HepG2 (cell line): Measurements from ENCODE around the gene SETD7. TPM values are rescaled to one million over a fixed set of nuclear protein-coding genes. Genes with fewer than 3 reads are reported as not detected.

Experiments
- ATAC-seq: fragments of 200-7000 bp; cut with Tn5 transposase; 3 replicates; pipeline ENCODE4 v1.9.1; 2020; ENCODE audit warnings: mild to moderate bottlenecking, moderate library complexity
- Bru-seq: library from RNA; stranded (reverse); fragments of 400-500 nt; gene quantifications from one replicate; lab custom pipeline; 2021; lab: Mats Ljungman, UMichigan
- BruChase-seq, 2 experiments: library from RNA; stranded (reverse); fragments of 400-500 nt; gene quantifications; one replicate each; lab custom pipeline; 2021; lab: Mats Ljungman, UMichigan
- BruUV-seq: library from RNA; stranded (reverse); fragments of 400-500 nt; replicated peaks from 2 replicates; lab custom pipeline; 2021; lab: Mats Ljungman, UMichigan
- CTCF ChIA-PET: fragments of 300-600 bp; formaldehyde crosslinking; extraction: SDS; loops from one replicate; lab custom pipeline; 2021; ENCODE audit warnings: low total read pairs, inconsistent platforms, low intra/inter-chr PET ratio; lab: Yijun Ruan, JAX
- POLR2A ChIA-PET: fragments of 350-600 bp; sonication (Branson Sonifier 250); formaldehyde crosslinking; loops from one replicate; lab custom pipeline; 2020; ENCODE audit warnings: antibody characterized with exemption, inconsistent platforms; lab: Yijun Ruan, JAX
- DNase-seq: peaks from one replicate; pipeline ENCODE4 v3.0.0-alpha.2; 2015; ENCODE audit warnings: low spot score
- FAIRE-seq: peaks from 3 replicates; lab custom pipeline; 2011; peaks lifted over from hg19 to GRCh38; lab: Jason Lieb, UNC
- H2AFZ ChIP-seq: one replicate; pipeline ENCODE4 v1.6.1; 2011; ENCODE audit warnings: low read length, inconsistent platforms
- H3K27ac ChIP-seq: fragments of 300-600 bp; 3 replicates; pipeline ENCODE4 v1.8.0; 2011; ENCODE audit warnings: mixed run types, mild to moderate bottlenecking, mixed read lengths, low read length, inconsistent platforms; ENCODE audit not compliant: insufficient read depth; ENCODE audit errors: extremely low read length
- H3K27me3 ChIP-seq, 2 experiments: fragments of 200-600 bp in 1 of 2; 2 replicates in 1 of 2; 3 replicates in 1 of 2; pipeline versions ENCODE4 v1.6.0 to v1.8.0; 2011; ENCODE audit warnings: low read length in 2 of 2, mild to moderate bottlenecking in 2 of 2, moderate library complexity in 2 of 2, inconsistent platforms in 1 of 2; ENCODE audit not compliant: insufficient read depth in 2 of 2, control insufficient read depth in 1 of 2
- H3K36me3 ChIP-seq, 2 experiments: fragments of 200-600 bp in 1 of 2; replicated peaks in 1 of 2; 2 replicates in 1 of 2; 3 replicates in 1 of 2; pipeline versions ENCODE4 v1.5.1 to v1.8.0; 2011; ENCODE audit warnings: low read length in 2 of 2, inconsistent platforms in 1 of 2; ENCODE audit not compliant: insufficient read depth in 2 of 2, control insufficient read depth in 1 of 2
- H3K4me1 ChIP-seq: 2 replicates; pipeline ENCODE4 v1.5.1; 2012; ENCODE audit warnings: low read length, inconsistent platforms; ENCODE audit not compliant: insufficient read depth
- H3K4me2 ChIP-seq: 2 replicates; pipeline ENCODE4 v1.6.0; 2011; ENCODE audit warnings: low read depth, low read length, inconsistent platforms
- H3K4me3 ChIP-seq, 3 experiments: fragments of 200-600 bp in 1 of 3; sonication (generic), shearing (Covaris generic) in 1 of 3; replicated peaks in 1 of 3; 2 replicates each; pipeline ENCODE4 v1.5.1; 2011 to 2016; ENCODE audit warnings: low read length in 3 of 3, inconsistent platforms in 2 of 3, low read depth in 2 of 3, mild to moderate bottlenecking in 2 of 3, control low read depth in 1 of 3, mixed read lengths in 1 of 3; ENCODE audit not compliant: insufficient read depth in 1 of 3
- H3K79me2 ChIP-seq: one replicate; pipeline ENCODE4 v1.6.1; 2011; ENCODE audit warnings: low read length, inconsistent platforms; ENCODE audit not compliant: insufficient read depth
- H3K9ac ChIP-seq: 2 replicates; pipeline ENCODE4 v1.6.0; 2011; ENCODE audit warnings: mild to moderate bottlenecking, low read depth, low read length, inconsistent platforms; ENCODE audit not compliant: insufficient read depth
- H3K9me3 ChIP-seq: 2 replicates; pipeline ENCODE4 v1.5.1; 2012; ENCODE audit warnings: mild to moderate bottlenecking, low read length
- H4K20me1 ChIP-seq: 2 replicates; pipeline ENCODE4 v1.6.0; 2011; ENCODE audit warnings: inconsistent platforms, mild to moderate bottlenecking, low read length, moderate library complexity; ENCODE audit not compliant: insufficient read depth
- ARID2 ChIP-seq: sonication (generic); formaldehyde crosslinking; IDR thresholded peaks from 2 replicates; pipeline ENCODE4 v1.8.1; 2022; ENCODE audit warnings: mild to moderate bottlenecking, missing genetic modification reagents, borderline replicate concordance
- ATF7-NPFF ChIP-seq: sonication (generic); formaldehyde crosslinking; IDR thresholded peaks from 2 replicates; pipeline ENCODE4 v1.8.1; 2023; ENCODE audit warnings: mild to moderate bottlenecking, low read depth, missing genetic modification reagents, moderate library complexity
- LCORL ChIP-seq, 2 experiments: fragments of 450-650 bp in 1 of 2; sonication (generic) in 1 of 2; formaldehyde crosslinking in 1 of 2; IDR thresholded peaks; 2 replicates each; pipeline versions ENCODE4 v1.5.0 to v1.6.1; 2017 to 2020; ENCODE audit warnings: antibody characterized with exemption in 1 of 2, missing genetic modification reagents in 1 of 2
- XRCC5 ChIP-seq: fragments of 200-400 bp; formaldehyde crosslinking; optimal IDR thresholded peaks from 2 replicates; pipeline ENCODE3; 2017; ENCODE audit warnings: mild to moderate bottlenecking, low read length
- ZFP82 ChIP-seq: sonication (generic); formaldehyde crosslinking; IDR thresholded peaks from 2 replicates; pipeline ENCODE4 v1.5.1; 2020; ENCODE audit warnings: mild to moderate bottlenecking, missing genetic modification reagents, borderline replicate concordance
- ZNF205 ChIP-seq: IDR thresholded peaks from 2 replicates; pipeline ENCODE4 v1.6.1; 2018; ENCODE audit warnings: missing biosample characterization, missing genetic modification reagents
- ZNF263 ChIP-seq: sonication (generic); formaldehyde crosslinking; IDR thresholded peaks from 2 replicates; pipeline ENCODE4 v1.4.0; 2020; ENCODE audit warnings: missing genetic modification reagents
- ZNF709 ChIP-seq: sonication (generic); formaldehyde crosslinking; IDR thresholded peaks from 2 replicates; pipeline ENCODE4 v1.5.0; 2020; ENCODE audit warnings: mild to moderate bottlenecking, missing genetic modification reagents
- ZSCAN25 ChIP-seq: sonication (generic); formaldehyde crosslinking; IDR thresholded peaks from 2 replicates; pipeline ENCODE4 v1.8.0; 2022; ENCODE audit warnings: mild to moderate bottlenecking, missing genetic modification reagents
- WGBS: methylation state at CpG from one replicate; pipeline ENCODE4 v1.1.6; 2017; ENCODE audit warnings: low lambda C conversion rate; 5-methylcytosine and 5-hydroxymethylcytosine counted together
- in situ Hi-C: cut with HindIII; loops from 2 replicates; pipeline ENCODE4 v1.10.0; 2017; ENCODE audit warnings: low pct_unique_long_range_greater_than_20kb; ENCODE audit not compliant: extremely low pct_ligation_motif_present
- intact Hi-C: fragments of 100-400 bp; cut with micrococcal nuclease; formaldehyde crosslinking; loops from one replicate; pipeline ENCODE4 v1.10.0; 2022; ENCODE audit not compliant: unreplicated experiment
- long read RNA-seq, 2 experiments: library from RNA in 1 of 2; library from polyadenylated mRNA in 1 of 2; stranded (forward) in 1 of 2; unstranded in 1 of 2; transcript quantifications; one replicate each; pipeline ENCODE4 v2.0.0, GENCODE V29; 2019 to 2022
- polyA minus RNA-seq, 3 experiments: library from RNA; depleted of rRNA, polyadenylated mRNA; stranded (reverse); fragments of >200 nt; gene quantifications; 2 replicates each; pipeline ENCODE4 v1.2.3, GENCODE V29; 2011; ENCODE audit warnings: low replicate concordance in 1 of 3
- polyA plus RNA-seq, 8 experiments: library from polyadenylated mRNA; depleted of rRNA in 3 of 8; stranded (reverse) in 7 of 8; unstranded in 1 of 8; fragments of >200 nt; fragmentation: Illumina TruSeq in 4 of 8; extraction: Trizol in 4 of 8; gene quantifications; 2 replicates each; pipeline versions ENCODE4 v1.2.1 to v1.2.3, GENCODE V29; 2011 to 2016; ENCODE audit warnings: low read depth in 4 of 8, missing spikeins in 1 of 8, mixed read lengths in 1 of 8; ENCODE audit not compliant: insufficient read depth in 1 of 8
- total RNA-seq, 5 experiments: library from RNA; depleted of rRNA; stranded (reverse); fragments of >200 nt; fragmentation: Illumina TruSeq; extraction: Trizol; gene quantifications; 2 replicates each; pipeline ENCODE4 v1.2.3, GENCODE V29; 2016; ENCODE audit warnings: low read depth in 1 of 5
- TF ChIP-seq, protein P1 (sequence below): sonication (generic); formaldehyde crosslinking; IDR thresholded peaks from 2 replicates; pipeline ENCODE4 v1.4.0; 2020; ENCODE audit warnings: mild to moderate bottlenecking, missing genetic modification reagents
- TF ChIP-seq, protein P2 (sequence below): sonication (generic); formaldehyde crosslinking; IDR thresholded peaks from 2 replicates; pipeline ENCODE4 v1.8.1; 2023; ENCODE audit warnings: mild to moderate bottlenecking, moderate library complexity, missing genetic modification reagents
- TF ChIP-seq, protein P3 (sequence below): sonication (generic); formaldehyde crosslinking; IDR thresholded peaks from 2 replicates; pipeline ENCODE4 v1.4.0; 2020; ENCODE audit warnings: mild to moderate bottlenecking, missing genetic modification reagents

The SETD7 gene
- total RNA-seq (2016; rRNA removed; fragmentation: Illumina TruSeq; extraction: Trizol) (0.22 and 0.48 TPM in 2 replicates), polyA plus RNA-seq (2011; rRNA removed) (0.08 and 0.13 TPM in 2 replicates), polyA minus RNA-seq (2011; rRNA and poly(A)+ RNA removed; ENCODE audit: low replicate concordance) (0.24 and 48.0 TPM in 2 replicates), Bru-seq, nascent RNA (percentile 26 among the genes with signal in this experiment), BruChase-seq, experiment 1, labeled RNA remaining after a 6-hour chase (percentile 29 among the genes with signal in this experiment), BruChase-seq, experiment 2, labeled RNA remaining after a 2-hour chase (percentile 24 among the genes with signal in this experiment)
- 0.09 TPM in 1 of 2 replicates, not detected in the other for total RNA-seq (2016; cell fraction: cytosol; rRNA removed; fragmentation: Illumina TruSeq; extraction: Trizol; ENCODE audit: low read depth)
- total RNA-seq (2016; cell fraction: insoluble cytoplasmic fraction; rRNA removed; fragmentation: Illumina TruSeq; extraction: Trizol) = 0.26 and 0.46 TPM in 2 replicates
- total RNA-seq (2016; cell fraction: membrane; rRNA removed; fragmentation: Illumina TruSeq; extraction: Trizol) = 0.09 and 0.14 TPM in 2 replicates
- total RNA-seq (2016; cell fraction: nucleus; rRNA removed; fragmentation: Illumina TruSeq; extraction: Trizol) = 0.25 and 0.28 TPM in 2 replicates
- 0.07 and 0.14 TPM in 2 replicates for polyA plus RNA-seq (2011; cell fraction: cytosol; rRNA removed)
- 0.21 TPM in 2 replicates for polyA plus RNA-seq (2011; cell fraction: nucleus; rRNA removed)
- polyA plus RNA-seq (2012) = 0.21 and 0.28 TPM in 2 replicates
- polyA plus RNA-seq (2016; cell fraction: cytosol; fragmentation: Illumina TruSeq; extraction: Trizol; ENCODE audit: low read depth) = 0.05 TPM in 1 of 2 replicates, not detected in the other
- polyA plus RNA-seq (2016; cell fraction: insoluble cytoplasmic fraction; fragmentation: Illumina TruSeq; extraction: Trizol; ENCODE audit: low read depth) = 0.26 and 0.27 TPM in 2 replicates
- polyA plus RNA-seq (2016; cell fraction: membrane; fragmentation: Illumina TruSeq; extraction: Trizol; ENCODE audit: low read depth) = 0.06 and 0.10 TPM in 2 replicates
- 0.15 and 0.24 TPM in 2 replicates for polyA plus RNA-seq (2016; cell fraction: nucleus; fragmentation: Illumina TruSeq; extraction: Trizol; ENCODE audit: insufficient read depth, low read depth)
- polyA minus RNA-seq (2011; cell fraction: cytosol; rRNA and poly(A)+ RNA removed) = 0.30 and 0.44 TPM in 2 replicates
- 0.25 and 0.26 TPM in 2 replicates for polyA minus RNA-seq (2011; cell fraction: nucleus; rRNA and poly(A)+ RNA removed)
- long read RNA-seq, experiment 1 = 0 reads
- long read RNA-seq, experiment 2, partial matches to known transcripts = 0 of 1 reads
- long read RNA-seq, experiment 2, other reads (novel, unspliced or antisense) = 1 of 1 reads

DNA sequence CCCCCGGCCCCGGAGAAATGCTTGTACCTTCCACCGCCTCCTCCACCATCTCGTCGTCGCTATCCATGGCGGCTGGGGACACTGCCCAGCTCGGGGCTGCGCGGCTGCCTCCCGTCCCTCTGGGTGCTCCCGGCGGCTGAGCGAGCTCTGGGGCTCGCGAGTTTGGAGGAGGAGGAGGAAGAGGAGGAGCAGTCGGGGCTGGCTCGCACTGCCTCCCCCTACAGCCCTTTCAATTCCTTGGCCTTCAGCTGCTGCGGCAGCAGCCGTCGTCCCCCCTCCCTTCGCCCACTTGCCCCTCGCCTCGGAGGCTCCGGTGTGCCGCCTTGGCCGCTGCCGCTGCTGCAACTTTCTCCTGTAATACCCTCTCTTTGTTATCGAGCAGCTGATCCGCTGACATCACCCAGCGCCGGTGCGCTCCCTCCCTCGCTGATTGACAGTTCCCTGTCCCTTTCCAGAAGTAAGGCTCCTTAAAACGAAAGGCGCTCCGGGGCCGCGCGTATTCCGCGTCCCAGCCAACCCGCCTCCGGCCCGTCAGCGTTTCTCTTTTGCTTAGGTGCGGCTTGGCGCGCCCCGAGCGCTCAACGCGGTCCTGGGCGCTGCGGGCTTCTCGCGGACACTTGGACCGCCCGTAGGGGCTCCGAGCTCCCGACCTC, at the start of gene SETD7:
SETD7 (minus strand) TSS at position 149 of the 653 bp plus-strand sequence; CDS start at position 67, 82 bp downstream.
- H3K27me3 ChIP-seq = peaks cover 6 to 76% of the 10 kb centered on the region in 2 experiments
- DNase-seq = no peak
- H2AFZ ChIP-seq = no peak within 1 kb of the TSS
- CTCF ChIA-PET = no interaction called here
- in situ Hi-C loops = no loop called here
- H3K27ac ChIP-seq = no peak within 1 kb of the TSS
- peak within 1 kb of the TSS; percentile 88 for H3K4me2 ChIP-seq
- no TSS peak for BruUV-seq
- WGBS = under 1% methylated on average over 19 of the region's 61 CpGs
- FAIRE-seq = no peak
- no peaks in the 10 kb centered on the region for H3K79me2 ChIP-seq
- intact Hi-C loops = no loop called here
- H3K4me1 ChIP-seq = peaks cover 40% of the 10 kb centered on the region
- POLR2A ChIA-PET = no interaction called here
- H3K9ac ChIP-seq = 0 out of 2 replicates have a peak within 1 kb of the TSS, but pooled peaks have one; percentile 15
- peak within 1 kb of the TSS; percentile 53 to 76 (median 54) for H3K4me3 ChIP-seq
- H4K20me1 ChIP-seq = no peaks in the 10 kb centered on the region; the same call in 1 of the 2 replicates
- H3K36me3 ChIP-seq = no peaks in the 10 kb centered on the region
- peak; percentile 51 for ATAC-seq
- no peaks in the 10 kb centered on the region for H3K9me3 ChIP-seq
- peak; percentile 45; the same call in 1 of the 2 replicates for TF ChIP-seq ZNF709 (CRISPR knock-in tag)
- no peak for TF ChIP-seq ARID2 (CRISPR knock-in tag)
- TF ChIP-seq, protein P1, sequence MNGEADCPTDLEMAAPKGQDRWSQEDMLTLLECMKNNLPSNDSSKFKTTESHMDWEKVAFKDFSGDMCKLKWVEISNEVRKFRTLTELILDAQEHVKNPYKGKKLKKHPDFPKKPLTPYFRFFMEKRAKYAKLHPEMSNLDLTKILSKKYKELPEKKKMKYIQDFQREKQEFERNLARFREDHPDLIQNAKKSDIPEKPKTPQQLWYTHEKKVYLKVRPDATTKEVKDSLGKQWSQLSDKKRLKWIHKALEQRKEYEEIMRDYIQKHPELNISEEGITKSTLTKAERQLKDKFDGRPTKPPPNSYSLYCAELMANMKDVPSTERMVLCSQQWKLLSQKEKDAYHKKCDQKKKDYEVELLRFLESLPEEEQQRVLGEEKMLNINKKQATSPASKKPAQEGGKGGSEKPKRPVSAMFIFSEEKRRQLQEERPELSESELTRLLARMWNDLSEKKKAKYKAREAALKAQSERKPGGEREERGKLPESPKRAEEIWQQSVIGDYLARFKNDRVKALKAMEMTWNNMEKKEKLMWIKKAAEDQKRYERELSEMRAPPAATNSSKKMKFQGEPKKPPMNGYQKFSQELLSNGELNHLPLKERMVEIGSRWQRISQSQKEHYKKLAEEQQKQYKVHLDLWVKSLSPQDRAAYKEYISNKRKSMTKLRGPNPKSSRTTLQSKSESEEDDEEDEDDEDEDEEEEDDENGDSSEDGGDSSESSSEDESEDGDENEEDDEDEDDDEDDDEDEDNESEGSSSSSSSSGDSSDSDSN (CRISPR knock-in tag) = peak; percentile 35; the same call in 1 of the 2 replicates
- peak; percentile 58; the same call in 1 of the 2 replicates for TF ChIP-seq ATF7-NPFF
- TF ChIP-seq, protein P2, sequence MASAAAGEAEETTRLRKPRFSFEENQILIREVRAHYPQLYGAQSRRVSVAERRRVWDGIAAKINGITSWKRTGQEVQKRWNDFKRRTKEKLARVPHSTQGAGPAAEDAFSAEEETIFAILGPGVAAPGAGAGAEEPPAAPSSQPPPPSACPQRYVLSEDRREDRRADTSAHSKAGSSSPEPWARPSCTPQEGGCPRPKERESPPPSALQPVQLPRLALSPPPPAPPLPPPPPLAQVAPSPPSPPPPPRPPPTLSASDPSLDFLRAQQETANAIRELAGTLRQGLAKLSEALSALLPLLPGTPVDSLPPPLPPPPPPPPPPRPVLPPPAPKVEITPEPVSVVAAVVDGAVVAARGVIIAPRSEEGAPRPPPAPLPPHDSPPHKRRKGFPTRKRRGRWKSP (CRISPR knock-in tag) = peak; percentile 47; the same call in 1 of the 2 replicates
- TF ChIP-seq XRCC5 = peak; percentile 5
- peak; percentile 97 for TF ChIP-seq ZNF205 (CRISPR knock-in tag)
- peak; percentile 43; the same call in 1 of the 2 replicates for TF ChIP-seq ZFP82 (CRISPR knock-in tag)
- TF ChIP-seq ZSCAN25 = peak; percentile 95
- TF ChIP-seq ZNF263 = peak; percentile 87
- TF ChIP-seq LCORL (IDR thresholded peaks at IDR 0.05) = no peak
- TF ChIP-seq LCORL (CRISPR knock-in tag; IDR thresholded peaks at IDR 0.05) = 0 out of 2 replicates have a peak, but pooled peaks have one; percentile 33
- TF ChIP-seq, protein P3, sequence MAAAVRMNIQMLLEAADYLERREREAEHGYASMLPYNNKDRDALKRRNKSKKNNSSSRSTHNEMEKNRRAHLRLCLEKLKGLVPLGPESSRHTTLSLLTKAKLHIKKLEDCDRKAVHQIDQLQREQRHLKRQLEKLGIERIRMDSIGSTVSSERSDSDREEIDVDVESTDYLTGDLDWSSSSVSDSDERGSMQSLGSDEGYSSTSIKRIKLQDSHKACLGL (CRISPR knock-in tag) = 0 out of 2 replicates have a peak, but pooled peaks have one; percentile 0
